H9 (cell line): ENCODE data around the gene MGAT4C. TPM values are rescaled to one million over a fixed set of nuclear protein-coding genes. Genes with fewer than 3 reads are reported as not detected.

Experiments
- DNase-seq: peaks from one replicate; pipeline ENCODE4 v3.0.0-alpha.2; 2017
- H2AFZ ChIP-seq: one replicate; pipeline ENCODE4 v1.6.1; 2013; ENCODE audit warnings: mild to moderate bottlenecking, low read length, control low read depth, moderate library complexity
- H2AK5ac ChIP-seq: 2 replicates; pipeline ENCODE4 v1.6.1; 2013; ENCODE audit warnings: low read length, control low read depth, mixed read lengths; ENCODE audit not compliant: insufficient read length
- H2BK120ac ChIP-seq: one replicate; pipeline ENCODE4 v1.6.1; 2013; ENCODE audit warnings: low read depth, mild to moderate bottlenecking, low read length, control low read depth, inconsistent platforms; ENCODE audit not compliant: poor library complexity, severe bottlenecking
- H2BK12ac ChIP-seq: 2 replicates; pipeline ENCODE4 v1.6.1; 2013; ENCODE audit warnings: low read length, control low read depth, mixed read lengths, low read depth; ENCODE audit not compliant: insufficient read length
- H2BK15ac ChIP-seq: 2 replicates; pipeline ENCODE4 v1.6.1; 2013; ENCODE audit warnings: low read depth, low read length, control low read depth
- H2BK20ac ChIP-seq: one replicate; pipeline ENCODE4 v1.6.1; 2013; ENCODE audit warnings: low read depth, mild to moderate bottlenecking, low read length, control low read depth, inconsistent platforms; ENCODE audit not compliant: poor library complexity, severe bottlenecking
- H2BK5ac ChIP-seq: 2 replicates; pipeline ENCODE4 v1.6.1; 2013; ENCODE audit warnings: low read length, control low read depth, mixed read lengths; ENCODE audit not compliant: insufficient read length
- H3K14ac ChIP-seq: 2 replicates; pipeline ENCODE4 v1.6.1; 2013; ENCODE audit warnings: low read length, control low read depth; ENCODE audit not compliant: insufficient read depth
- H3K18ac ChIP-seq: 2 replicates; pipeline ENCODE4 v1.6.1; 2013; ENCODE audit warnings: low read depth, mild to moderate bottlenecking, mixed read lengths, low read length, control low read depth; ENCODE audit not compliant: insufficient read length
- H3K23ac ChIP-seq: 2 replicates; pipeline ENCODE4 v1.6.1; 2013; ENCODE audit warnings: low read length, control low read depth, mixed read lengths, low read depth; ENCODE audit not compliant: insufficient read length
- H3K23me2 ChIP-seq: 2 replicates; pipeline ENCODE4 v1.6.1; 2013; ENCODE audit warnings: low read depth, mild to moderate bottlenecking, mixed read lengths, low read length, control low read depth; ENCODE audit not compliant: insufficient read length, poor library complexity, severe bottlenecking
- H3K27ac ChIP-seq: 2 replicates; pipeline ENCODE4 v1.5.1; 2013; ENCODE audit warnings: low read length, control low read depth, mixed read lengths, low read depth; ENCODE audit not compliant: insufficient read length
- H3K27me3 ChIP-seq: 2 replicates; pipeline ENCODE4 v1.6.1; 2013; ENCODE audit warnings: low read length, control low read depth, inconsistent platforms; ENCODE audit not compliant: insufficient read depth
- H3K4ac ChIP-seq: 2 replicates; pipeline ENCODE4 v1.6.1; 2013; ENCODE audit warnings: low read depth, mild to moderate bottlenecking, control low read depth, inconsistent platforms, low read length, moderate library complexity
- H3K4me1 ChIP-seq: 2 replicates; pipeline ENCODE4 v1.6.1; 2013; ENCODE audit warnings: low read length, control low read depth, inconsistent platforms; ENCODE audit not compliant: insufficient read depth
- H3K4me2 ChIP-seq: 2 replicates; pipeline ENCODE4 v1.6.1; 2013; ENCODE audit warnings: low read length, control low read depth, mixed read lengths; ENCODE audit not compliant: insufficient read length, insufficient read depth
- H3K56ac ChIP-seq: 2 replicates; pipeline ENCODE4 v1.6.1; 2013; ENCODE audit warnings: low read depth, mild to moderate bottlenecking, mixed read lengths, low read length, control low read depth; ENCODE audit not compliant: insufficient read length
- H3K79me1 ChIP-seq: 2 replicates; pipeline ENCODE4 v1.6.1; 2013; ENCODE audit warnings: low read depth, mild to moderate bottlenecking, moderate library complexity, low read length, control low read depth, inconsistent platforms; ENCODE audit not compliant: insufficient read depth, poor library complexity, severe bottlenecking
- H3K79me2 ChIP-seq: 2 replicates; pipeline ENCODE4 v1.6.1; 2013; ENCODE audit warnings: low read length, control low read depth, inconsistent platforms; ENCODE audit not compliant: insufficient read depth
- H3K9ac ChIP-seq: 2 replicates; pipeline ENCODE4 v1.6.1; 2013; ENCODE audit warnings: low read length, control low read depth, mixed read lengths; ENCODE audit not compliant: insufficient read length; ENCODE audit errors: extremely low read depth
- H3K9me3 ChIP-seq: one replicate; pipeline ENCODE4 v1.6.1; 2013; ENCODE audit warnings: low read depth, low read length, inconsistent platforms; ENCODE audit not compliant: control insufficient read depth
- H3T11ph ChIP-seq: one replicate; pipeline ENCODE4 v1.6.1; 2013; ENCODE audit warnings: mild to moderate bottlenecking, low read length, control low read depth, inconsistent platforms
- H4K20me1 ChIP-seq: one replicate; pipeline ENCODE4 v1.6.1; 2013; ENCODE audit not compliant: control insufficient read depth, insufficient read length, insufficient read depth
- H4K5ac ChIP-seq: 2 replicates; pipeline ENCODE4 v1.6.1; 2013; ENCODE audit warnings: low read depth, mild to moderate bottlenecking, mixed read lengths, low read length, control low read depth; ENCODE audit not compliant: insufficient read length
- H4K8ac ChIP-seq: replicated peaks from 2 replicates; pipeline ENCODE4 v1.6.1; 2013; ENCODE audit warnings: low read length, control low read depth, mixed read lengths, low read depth; ENCODE audit not compliant: insufficient read length
- H4K91ac ChIP-seq: 2 replicates; pipeline ENCODE4 v1.6.1; 2013; ENCODE audit warnings: low read depth, mild to moderate bottlenecking, moderate library complexity, mixed read lengths, low read length, control low read depth; ENCODE audit not compliant: insufficient read length
- H3K27ac Mint-ChIP-seq, 3 experiments: 2 replicates in 2 of 3; 3 replicates in 1 of 3; pipeline ENCODE4 v1.8.0; 2020 to 2021; ENCODE audit warnings: mixed read lengths in 3 of 3, mild to moderate bottlenecking in 1 of 3, moderate library complexity in 1 of 3
- H3K27me3 Mint-ChIP-seq: 2 replicates; pipeline ENCODE4 v1.8.0; 2021; ENCODE audit warnings: low read depth, mild to moderate bottlenecking, moderate library complexity, mixed read lengths
- H3K36me3 Mint-ChIP-seq, 3 experiments: 2 replicates in 2 of 3; 3 replicates in 1 of 3; pipeline ENCODE4 v1.8.0; 2020 to 2021; ENCODE audit warnings: low read depth in 3 of 3, mixed read lengths in 3 of 3; ENCODE audit not compliant: insufficient read depth in 1 of 3
- H3K4me1 Mint-ChIP-seq, 2 experiments: 2 replicates each; pipeline ENCODE4 v1.8.0; 2020; ENCODE audit warnings: mixed read lengths in 2 of 2
- H3K4me3 Mint-ChIP-seq, 2 experiments: 2 replicates in 1 of 2; 3 replicates in 1 of 2; pipeline ENCODE4 v1.8.0; 2020 to 2021; ENCODE audit warnings: mild to moderate bottlenecking in 2 of 2, mixed read lengths in 2 of 2, moderate library complexity in 1 of 2
- H3K9me3 Mint-ChIP-seq, 2 experiments: 2 replicates in 1 of 2; 3 replicates in 1 of 2; pipeline ENCODE4 v1.8.0; 2020; ENCODE audit warnings: mild to moderate bottlenecking in 2 of 2, mixed read lengths in 2 of 2, moderate library complexity in 1 of 2
- total RNA-seq: library from RNA; stranded (reverse); gene quantifications from 2 replicates; pipeline ENCODE4 v1.2.1, GENCODE V29; 2021
- TF ChIP-seq, protein P1 (sequence below): fragments of 200-600 bp; sonication (generic); conservative IDR thresholded peaks from 3 replicates; pipeline ENCODE4 v1.8.0; 2021; ENCODE audit warnings: antibody characterized with exemption, mild to moderate bottlenecking

MGAT4C gene
- total RNA-seq, 1 experiment from 2014 or later, result 1.3 TPM

DNA sequence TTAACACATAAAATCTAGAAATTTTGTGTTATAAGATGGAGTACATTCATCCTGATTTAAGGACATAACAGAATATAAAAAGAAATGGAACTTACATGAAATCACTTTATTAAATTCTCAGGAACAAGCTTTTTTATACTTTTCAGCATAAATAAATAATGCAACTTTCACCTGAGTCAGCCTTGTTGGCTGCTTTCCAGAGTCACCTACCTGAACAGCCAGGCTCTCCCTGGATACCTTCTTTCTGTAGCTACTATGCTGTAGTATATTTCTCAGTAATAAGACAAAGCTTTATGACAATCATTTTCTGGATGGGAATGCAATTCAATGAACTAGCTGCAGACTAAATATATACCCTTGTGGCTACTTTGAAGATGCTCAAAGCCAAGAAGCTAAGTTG lies 270.2 kb downstream of the MGAT4C start:
- H3K9me3 Mint-ChIP-seq, result peaks cover 2% of the 10 kb centered on the region in 2 experiments; a peak in 3 of 5 replicates
- Histone ChIP-seq H2BK120ac (no peak overlapping the region), H2BK15ac (no peak overlapping the region), H2BK12ac (no peak overlapping the region), H3K27ac (no peak overlapping the region), H3K4me1 (no peaks in the 10 kb centered on the region), H3K9ac (no peak overlapping the region), H2AK5ac (no peak overlapping the region), H3K79me1 (no peaks in the 10 kb centered on the region), H4K5ac (no peak overlapping the region), H3K79me2 (no peaks in the 10 kb centered on the region), H3K4me2 (no peak overlapping the region), H2BK20ac (no peak overlapping the region), H3K23me2 (no peaks in the 10 kb centered on the region), H4K8ac (no peak overlapping the region), H2AFZ (no peak overlapping the region), H3K23ac (no peak overlapping the region), H3K18ac (no peak overlapping the region), H4K20me1 (no peaks in the 10 kb centered on the region), H3K56ac (no peak overlapping the region), H2BK5ac (no peak overlapping the region), H4K91ac (no peak overlapping the region), H3T11ph (no peak overlapping the region), H3K9me3 (no peaks in the 10 kb centered on the region), H3K4ac (no peak overlapping the region), H3K27me3 (no peaks in the 10 kb centered on the region), H3K14ac (no peak overlapping the region)
- H3K27ac Mint-ChIP-seq, result no peak overlapping the region
- H3K27me3 Mint-ChIP-seq, result no peaks in the 10 kb centered on the region
- TF ChIP-seq, protein P1, sequence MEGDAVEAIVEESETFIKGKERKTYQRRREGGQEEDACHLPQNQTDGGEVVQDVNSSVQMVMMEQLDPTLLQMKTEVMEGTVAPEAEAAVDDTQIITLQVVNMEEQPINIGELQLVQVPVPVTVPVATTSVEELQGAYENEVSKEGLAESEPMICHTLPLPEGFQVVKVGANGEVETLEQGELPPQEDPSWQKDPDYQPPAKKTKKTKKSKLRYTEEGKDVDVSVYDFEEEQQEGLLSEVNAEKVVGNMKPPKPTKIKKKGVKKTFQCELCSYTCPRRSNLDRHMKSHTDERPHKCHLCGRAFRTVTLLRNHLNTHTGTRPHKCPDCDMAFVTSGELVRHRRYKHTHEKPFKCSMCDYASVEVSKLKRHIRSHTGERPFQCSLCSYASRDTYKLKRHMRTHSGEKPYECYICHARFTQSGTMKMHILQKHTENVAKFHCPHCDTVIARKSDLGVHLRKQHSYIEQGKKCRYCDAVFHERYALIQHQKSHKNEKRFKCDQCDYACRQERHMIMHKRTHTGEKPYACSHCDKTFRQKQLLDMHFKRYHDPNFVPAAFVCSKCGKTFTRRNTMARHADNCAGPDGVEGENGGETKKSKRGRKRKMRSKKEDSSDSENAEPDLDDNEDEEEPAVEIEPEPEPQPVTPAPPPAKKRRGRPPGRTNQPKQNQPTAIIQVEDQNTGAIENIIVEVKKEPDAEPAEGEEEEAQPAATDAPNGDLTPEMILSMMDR, result no peak
- no peaks in the 10 kb centered on the region for H3K4me1 Mint-ChIP-seq
- H3K36me3 Mint-ChIP-seq, result peaks cover 0 to 2% (median 0%) of the 10 kb centered on the region in 3 experiments; a peak in 2 of 7 replicates
- H3K4me3 Mint-ChIP-seq, result no peak overlapping the region
- no peak for DNase-seq
